ENCODE data around the gene DENND1B. TPM values are rescaled to one million over a fixed set of nuclear protein-coding genes. Genes with fewer than 3 reads are reported as not detected.

DENND1B gene
- total RNA-seq, 1 experiment from 2014 or later, result 6.3 TPM

GRCh38 chr1:197599789-197600188 lies 175.5 kb downstream of the DENND1B start:
- no peaks in the 10 kb centered on the region for H4K20me1 ChIP-seq (ENCODE audit: control insufficient read depth, insufficient read depth, insufficient read length)
- no CpG with 5 or more reads among the region's 3 CpGs for WGBS (ENCODE audit: extremely low coverage, insufficient read length, low lambda C conversion rate)
- H4K5ac ChIP-seq (ENCODE audit: insufficient read length, low read depth, low read length), result no peak overlapping the region
- H2BK120ac ChIP-seq (ENCODE audit: low read depth, low read length, poor library complexity, severe bottlenecking), result no peak overlapping the region
- no peaks in the 10 kb centered on the region for H3K23me2 ChIP-seq (ENCODE audit: insufficient read length, low read depth, low read length, poor library complexity, severe bottlenecking)
- H3K27ac Mint-ChIP-seq, result no peak overlapping the region
- TF ChIP-seq CTCF (conservative IDR thresholded peaks at IDR 0.05), result no peak
- H4K91ac ChIP-seq (ENCODE audit: insufficient read length, low read depth, low read length), result no peak overlapping the region
- H3K18ac ChIP-seq (ENCODE audit: insufficient read length, low read depth, low read length), result no peak overlapping the region
- no peaks in the 10 kb centered on the region for H3K27me3 Mint-ChIP-seq (ENCODE audit: low read depth)
- H3K9me3 ChIP-seq (ENCODE audit: control insufficient read depth, low read depth, low read length), result no peaks in the 10 kb centered on the region
- no peak overlapping the region for H3K9ac ChIP-seq (ENCODE audit: extremely low read depth, insufficient read length, low read length)
- no peak for DNase-seq
- no peak overlapping the region for H2AFZ ChIP-seq (ENCODE audit: low read length)
- no peak overlapping the region for H2BK15ac ChIP-seq (ENCODE audit: low read depth, low read length)
- no peak overlapping the region for H3K4me3 Mint-ChIP-seq
- no peak overlapping the region for H3K4me2 ChIP-seq (ENCODE audit: insufficient read depth, insufficient read length, low read length)
- H3K4me1 ChIP-seq (ENCODE audit: insufficient read depth, low read length), result no peaks in the 10 kb centered on the region
- no peak overlapping the region for H3K56ac ChIP-seq (ENCODE audit: insufficient read length, low read depth, low read length)
- no peak overlapping the region for H3K27ac ChIP-seq (ENCODE audit: insufficient read length, low read depth, low read length)
- no peak overlapping the region for H2AK5ac ChIP-seq (ENCODE audit: insufficient read length, low read length)
- H3K23ac ChIP-seq (ENCODE audit: insufficient read length, low read depth, low read length), result no peak overlapping the region
- H3K79me2 ChIP-seq (ENCODE audit: insufficient read depth, low read length), result no peaks in the 10 kb centered on the region
- H2BK5ac ChIP-seq (ENCODE audit: insufficient read length, low read length), result no peak overlapping the region
- no peak overlapping the region for H4K8ac ChIP-seq (replicated peaks; ENCODE audit: insufficient read length, low read depth, low read length)
- H3K9me3 Mint-ChIP-seq, result no peaks in the 10 kb centered on the region
- no peaks in the 10 kb centered on the region for H3K27me3 ChIP-seq (ENCODE audit: insufficient read depth, low read length)
- no peaks in the 10 kb centered on the region for H3K79me1 ChIP-seq (ENCODE audit: insufficient read depth, low read depth, low read length, poor library complexity, severe bottlenecking)
- H3T11ph ChIP-seq (ENCODE audit: low read length), result no peak overlapping the region
- no peaks in the 10 kb centered on the region for H3K36me3 Mint-ChIP-seq (ENCODE audit: insufficient read depth in 1 of 3, low read depth in 3 of 3)
- no peak overlapping the region for H2BK12ac ChIP-seq (ENCODE audit: insufficient read length, low read depth, low read length)
- H3K4me1 Mint-ChIP-seq, result peaks cover 7 to 9% of the 10 kb centered on the region in 2 experiments
- no peak overlapping the region for H2BK20ac ChIP-seq (ENCODE audit: low read depth, low read length, poor library complexity, severe bottlenecking)
- H3K4ac ChIP-seq (ENCODE audit: low read depth, low read length), result no peak overlapping the region
- H3K14ac ChIP-seq (ENCODE audit: insufficient read depth, low read length), result no peak overlapping the region
